CD4-positive, alpha-beta T cell treated with Interferon alpha-2 for 1 hour (primary cell): Measurements from ENCODE around the gene UGT1A10.
"Not testable (repeated sequence)": the region's sequence is repeated elsewhere in the genome, so short reads cannot be mapped to it uniquely, and the experiment has no call there.

Source experiments
- DNase-seq, 2 donors: peaks; one replicate each; pipeline ENCODE4 v3.0.0-alpha.2; 2020 to 2022

UGT1A10 gene

DNA sequence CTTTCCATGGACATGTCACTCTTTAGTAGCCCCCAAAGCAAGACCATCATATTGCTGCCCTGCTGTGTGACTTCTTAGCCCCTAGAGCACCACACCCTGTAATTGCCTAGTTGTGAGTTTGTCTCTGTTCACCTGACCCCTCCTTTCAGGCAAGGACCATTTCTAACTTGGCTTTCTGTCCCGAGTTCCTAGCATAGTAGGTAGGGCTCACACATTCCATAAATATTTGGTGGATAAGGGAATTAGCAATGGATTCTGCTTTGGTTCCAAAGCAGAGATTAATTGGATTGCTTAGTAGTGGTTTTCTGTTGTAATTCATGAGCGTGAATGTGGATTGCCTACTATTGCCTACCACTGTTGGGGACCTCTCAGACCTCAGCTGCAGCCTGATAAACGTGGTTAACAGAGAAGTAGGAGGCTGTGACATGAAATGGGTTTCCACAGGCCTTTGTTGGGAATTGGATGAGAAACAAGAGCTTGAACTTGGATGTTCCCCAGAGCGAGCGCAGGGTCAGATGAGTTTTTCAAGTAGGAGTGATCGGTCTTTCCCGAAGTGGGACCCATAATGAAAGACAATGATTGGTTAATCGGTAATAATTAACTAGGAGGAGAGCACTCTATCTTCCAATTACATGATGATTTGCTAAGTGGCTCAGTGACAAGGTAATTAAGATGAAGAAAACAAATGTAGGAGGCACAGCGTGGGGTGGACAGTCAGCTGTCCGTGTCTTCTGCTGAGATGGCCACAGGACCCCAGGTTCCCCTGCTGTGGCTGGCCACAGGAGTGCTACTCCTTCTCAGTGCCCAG, 110.4 kb downstream of the UGT1A10 start:
- no peak for DNase-seq

DNA sequence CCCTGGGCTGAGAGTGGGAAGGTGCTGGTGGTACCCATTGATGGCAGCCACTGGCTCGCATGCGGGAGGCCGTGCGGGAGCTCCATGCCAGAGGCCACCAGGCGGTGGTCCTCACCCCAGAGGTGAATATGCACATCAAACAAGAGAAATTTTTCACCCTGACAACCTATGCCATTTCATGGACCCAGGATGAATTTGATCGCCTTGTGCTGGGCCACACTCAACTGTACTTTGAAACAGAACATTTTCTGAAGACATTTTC, 111.0 kb downstream of the UGT1A10 start:
- DNase-seq = no peak

DNA sequence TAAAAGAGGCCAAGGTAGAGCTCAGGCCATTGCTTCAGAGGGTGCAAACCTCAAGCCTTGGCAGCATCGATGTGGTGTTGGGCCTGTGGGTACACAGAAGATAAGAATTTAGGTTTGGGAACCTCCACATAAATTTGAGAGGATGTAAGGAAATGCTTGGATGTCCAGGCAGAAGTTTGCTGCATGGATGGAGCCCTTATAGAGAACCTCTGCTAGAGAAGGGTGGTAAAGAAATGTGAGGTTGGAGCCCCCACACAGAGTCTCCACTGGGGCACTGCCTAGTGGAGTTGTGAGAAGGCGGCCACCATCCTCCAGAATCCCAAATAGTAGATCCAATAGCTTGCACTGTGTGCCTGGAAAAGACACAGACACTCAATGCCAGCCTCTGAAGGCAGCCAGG, 114.4 kb downstream of the UGT1A10 start:
- not testable (repeated sequence) for DNase-seq

DNA sequence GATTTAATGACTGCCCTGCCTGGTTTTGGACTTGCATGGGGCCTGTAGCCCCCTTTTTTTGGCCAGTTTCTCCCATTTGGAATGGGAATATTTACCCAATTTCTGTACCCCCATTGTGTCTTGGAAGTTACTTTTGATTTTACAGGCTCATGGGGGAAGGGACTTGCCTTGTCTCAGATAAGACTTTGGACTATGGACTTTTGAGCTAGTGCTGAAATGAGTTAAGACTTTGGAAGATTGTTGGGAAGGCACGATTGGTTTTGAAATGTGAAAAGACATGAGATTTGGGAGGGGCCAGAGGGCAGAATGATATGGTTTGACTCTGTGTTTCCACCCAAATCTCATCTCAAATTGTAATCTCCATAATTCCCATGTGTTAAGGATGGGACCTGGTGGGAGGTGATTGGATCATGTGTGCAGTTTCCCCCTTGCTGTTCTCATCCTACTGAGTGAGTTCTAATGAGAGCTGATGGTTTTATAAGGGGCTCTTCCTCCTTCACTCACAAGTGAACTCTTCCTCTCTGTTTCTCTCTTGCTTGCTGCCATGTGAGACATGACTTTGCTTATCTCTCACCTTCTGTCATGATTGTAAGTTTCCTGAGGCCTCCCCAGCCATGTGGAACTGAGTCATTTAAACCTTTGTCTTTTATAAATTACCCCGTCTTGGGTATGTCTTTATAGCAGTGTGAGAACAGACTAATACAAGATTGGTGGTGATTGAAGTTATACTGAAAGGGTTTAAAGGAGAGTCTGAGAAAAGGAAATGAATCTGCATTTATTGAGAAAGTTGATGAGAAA, 115.2 kb downstream of the UGT1A10 start:
- DNase-seq = not testable (repeated sequence)

DNA sequence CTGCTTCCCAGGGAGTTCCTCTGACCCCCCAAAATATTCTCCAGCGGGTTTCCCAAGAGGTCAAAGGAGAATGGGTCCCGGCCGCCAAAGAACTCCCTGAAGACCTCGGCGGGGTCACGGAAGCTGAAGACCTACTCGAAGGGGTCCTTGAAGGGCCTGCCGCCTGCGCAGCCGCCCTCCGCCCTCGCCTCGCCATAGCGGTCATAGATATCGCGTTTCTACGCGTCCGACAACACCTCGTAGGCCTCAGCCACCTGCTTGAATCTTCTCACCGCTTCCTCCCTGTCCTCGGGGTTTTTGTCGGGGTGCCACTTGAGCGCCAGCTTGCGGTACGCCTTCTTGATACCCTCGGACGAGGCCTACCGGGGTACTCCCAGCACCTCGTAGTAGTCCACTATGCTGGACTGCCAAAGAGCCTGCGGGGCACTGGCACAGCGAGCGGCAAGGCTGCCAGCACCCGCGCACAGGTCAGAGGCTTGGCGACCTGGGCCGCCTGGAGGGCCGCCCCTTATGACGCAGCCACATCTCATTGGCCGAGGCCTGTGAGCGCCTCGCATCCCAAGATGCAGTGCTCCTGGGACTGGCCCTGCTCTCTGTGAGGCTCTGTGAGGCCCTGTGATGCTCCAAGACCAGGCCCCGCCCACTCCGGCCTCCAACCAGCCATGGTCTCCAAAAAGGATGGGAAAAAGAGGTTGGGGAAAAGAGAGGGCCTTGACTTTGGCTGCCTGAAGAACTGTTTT, 118.8 kb downstream of the UGT1A10 start:
- DNase-seq = no peak

DNA sequence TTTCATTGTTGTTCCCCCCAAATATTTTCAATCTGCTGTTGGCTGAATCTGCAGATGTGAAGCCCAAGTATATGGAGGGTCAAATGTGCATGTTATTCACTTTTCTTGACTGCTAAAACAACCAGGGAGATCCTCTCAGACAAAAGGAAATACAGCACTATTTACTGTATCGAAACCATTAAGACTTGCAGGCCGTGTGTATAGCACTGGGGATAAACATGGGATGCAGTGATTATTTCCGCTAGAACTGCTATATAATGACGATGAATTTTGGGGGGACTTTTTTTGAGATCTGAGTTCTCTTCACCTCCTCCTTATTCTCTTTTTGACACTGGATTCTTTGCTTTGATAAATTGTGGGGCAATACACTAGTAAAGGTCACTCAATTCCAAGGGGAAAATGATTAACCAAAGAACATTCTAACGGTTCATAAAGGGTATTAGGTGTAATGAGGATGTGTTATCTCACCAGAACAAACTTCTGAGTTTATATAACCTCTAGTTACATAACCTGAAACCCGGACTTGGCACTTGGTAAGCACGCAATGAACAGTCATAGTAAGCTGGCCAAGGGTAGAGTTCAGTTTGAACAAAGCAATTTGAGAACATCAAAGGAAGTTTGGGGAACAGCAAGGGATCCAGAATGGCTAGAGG, 120.3 kb downstream of the UGT1A10 start:
- no peak for DNase-seq

DNA sequence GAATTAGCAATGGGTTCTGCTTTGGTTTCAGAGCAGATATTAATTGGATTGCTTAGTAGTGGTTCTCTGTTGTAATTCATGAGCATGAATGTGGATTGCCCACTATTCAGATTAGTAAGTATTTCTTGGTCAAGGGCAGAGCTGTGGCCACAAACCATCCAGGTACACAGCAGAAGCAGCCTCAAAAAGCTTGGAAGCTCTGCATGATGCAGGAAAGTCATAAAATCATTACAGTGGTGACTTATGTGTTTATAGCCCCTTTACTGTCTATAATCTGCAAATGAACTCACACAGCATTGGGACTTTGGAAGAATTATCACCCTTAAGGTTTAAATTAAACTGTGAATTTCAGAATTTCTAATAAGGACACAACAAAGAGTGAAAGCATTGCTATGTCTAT, 121.9 kb downstream of the UGT1A10 start:
- DNase-seq = no peak

DNA sequence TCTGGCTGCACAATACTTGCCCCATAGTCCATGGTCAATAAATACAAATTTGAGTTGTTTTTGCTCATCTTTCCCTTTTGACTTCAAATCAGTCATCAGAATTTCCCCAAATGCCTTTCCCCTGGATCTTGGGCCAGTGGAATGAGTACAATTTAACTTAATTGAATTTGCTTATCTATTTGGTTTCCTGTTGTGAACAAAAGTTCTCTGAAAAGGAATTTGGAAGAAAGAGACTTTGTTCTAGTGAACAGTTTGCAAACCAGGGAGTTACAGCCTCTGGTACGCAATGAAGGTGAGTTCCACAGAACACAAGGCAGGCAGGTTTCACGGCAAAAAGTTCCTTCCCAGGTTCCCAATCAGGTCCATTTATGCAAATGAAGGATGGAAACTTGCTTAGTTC, 122.6 kb downstream of the UGT1A10 start:
- DNase-seq = no peak

DNA sequence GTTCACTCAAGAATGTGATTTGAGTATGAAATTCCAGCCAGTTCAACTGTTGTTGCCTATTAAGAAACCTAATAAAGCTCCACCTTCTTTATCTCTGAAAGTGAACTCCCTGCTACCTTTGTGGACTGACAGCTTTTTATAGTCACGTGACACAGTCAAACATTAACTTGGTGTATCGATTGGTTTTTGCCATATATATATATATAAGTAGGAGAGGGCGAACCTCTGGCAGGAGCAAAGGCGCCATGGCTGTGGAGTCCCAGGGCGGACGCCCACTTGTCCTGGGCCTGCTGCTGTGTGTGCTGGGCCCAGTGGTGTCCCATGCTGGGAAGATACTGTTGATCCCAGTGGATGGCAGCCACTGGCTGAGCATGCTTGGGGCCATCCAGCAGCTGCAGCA, 123.8 kb downstream of the UGT1A10 start, which contains the start of gene UGT1A1:
UGT1A1 (plus strand) TSS at position 228 of the 400 bp plus-strand sequence; CDS start at position 246, 18 bp downstream.
- no peak for DNase-seq

DNA sequence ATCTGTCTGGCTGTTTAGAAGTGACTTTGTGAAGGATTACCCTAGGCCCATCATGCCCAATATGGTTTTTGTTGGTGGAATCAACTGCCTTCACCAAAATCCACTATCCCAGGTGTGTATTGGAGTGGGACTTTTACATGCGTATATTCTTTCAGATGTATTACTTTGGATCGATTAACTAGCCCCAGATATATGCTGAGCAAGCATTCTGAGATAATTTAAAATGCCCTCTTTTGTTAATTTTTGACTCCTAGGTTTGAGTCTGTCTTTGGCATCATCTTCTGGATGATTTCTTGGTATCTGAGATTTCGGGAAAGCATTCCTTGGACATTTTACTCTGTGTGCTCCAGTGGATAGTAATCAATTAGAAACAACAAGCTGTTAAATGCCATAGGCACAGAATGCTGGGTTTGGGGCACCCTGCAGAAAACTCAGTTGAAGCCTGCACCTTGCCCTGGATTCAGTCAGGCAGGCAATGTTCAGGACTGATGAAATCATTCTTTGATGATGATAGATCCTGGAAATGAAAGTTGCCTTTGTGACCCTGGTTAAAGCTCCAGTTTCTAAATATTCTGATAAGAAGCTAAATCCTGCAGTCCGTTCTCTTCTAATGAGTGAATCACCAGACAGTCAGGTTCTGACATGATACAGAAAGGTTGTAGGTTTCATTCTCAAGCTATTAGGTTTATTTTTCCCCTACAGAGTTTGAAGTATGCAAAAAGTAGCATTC, 125.0 kb downstream of the UGT1A10 start:
- no peak for DNase-seq

DNA sequence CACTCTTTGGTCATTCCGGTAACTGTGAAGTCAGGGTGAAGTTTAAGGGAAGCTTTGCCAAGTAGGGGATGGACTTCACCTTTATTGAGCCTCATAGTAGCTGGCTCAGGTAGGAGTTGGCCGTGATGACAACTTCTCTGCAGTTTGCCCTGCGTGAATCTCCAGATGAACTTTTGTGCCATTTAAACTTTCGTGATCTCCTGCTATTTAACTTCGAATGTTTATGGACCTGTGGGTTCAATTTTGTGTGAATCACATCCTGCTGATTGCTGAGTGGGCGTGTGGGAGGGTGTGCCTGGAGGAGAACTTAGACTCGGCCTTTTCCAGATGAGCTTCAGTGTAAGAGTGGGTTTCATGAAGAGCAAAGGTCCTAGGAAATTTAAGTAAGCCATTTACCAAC, 128.0 kb downstream of the UGT1A10 start:
- no peak for DNase-seq

DNA sequence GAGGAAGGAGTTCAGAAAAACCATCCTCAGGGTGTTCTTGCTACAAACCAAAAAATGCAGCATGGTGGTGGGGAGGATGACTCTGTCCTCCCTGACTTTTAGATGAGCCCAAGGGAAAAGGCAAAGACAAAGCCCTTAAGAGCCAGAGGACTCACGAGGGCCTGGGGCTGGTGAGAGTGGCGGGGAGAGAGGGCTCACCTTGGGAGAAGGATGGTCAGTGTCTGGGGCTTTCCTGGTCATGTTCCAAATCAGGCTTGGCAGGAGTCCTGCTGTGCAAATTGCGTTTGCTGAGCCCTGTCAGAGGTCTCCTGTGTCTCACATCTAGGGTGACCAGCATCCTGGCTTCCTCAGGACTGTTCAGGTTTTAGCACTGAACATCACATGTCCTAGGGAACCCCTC, 128.5 kb downstream of the UGT1A10 start:
- no peak for DNase-seq

DNA sequence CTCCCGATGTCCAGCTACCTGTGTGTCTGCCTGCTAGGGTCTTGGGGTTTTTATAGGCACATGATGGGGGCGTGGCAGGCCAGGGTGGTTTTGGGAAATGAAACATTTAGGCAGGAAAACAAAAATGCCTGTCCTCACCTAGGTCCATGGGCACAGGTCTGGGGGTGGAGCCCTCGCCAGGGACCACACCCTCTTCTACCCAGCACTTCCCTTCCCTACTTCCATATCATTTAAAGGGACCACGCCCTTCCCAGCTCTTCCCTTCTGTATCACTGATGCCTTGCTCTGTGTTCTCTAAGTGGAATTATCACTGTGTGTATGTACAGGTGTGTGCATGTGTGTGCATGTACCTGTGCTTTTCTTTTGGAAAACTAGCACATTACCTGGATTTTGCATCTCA, 130.2 kb downstream of the UGT1A10 start:
- DNase-seq = no peak

DNA sequence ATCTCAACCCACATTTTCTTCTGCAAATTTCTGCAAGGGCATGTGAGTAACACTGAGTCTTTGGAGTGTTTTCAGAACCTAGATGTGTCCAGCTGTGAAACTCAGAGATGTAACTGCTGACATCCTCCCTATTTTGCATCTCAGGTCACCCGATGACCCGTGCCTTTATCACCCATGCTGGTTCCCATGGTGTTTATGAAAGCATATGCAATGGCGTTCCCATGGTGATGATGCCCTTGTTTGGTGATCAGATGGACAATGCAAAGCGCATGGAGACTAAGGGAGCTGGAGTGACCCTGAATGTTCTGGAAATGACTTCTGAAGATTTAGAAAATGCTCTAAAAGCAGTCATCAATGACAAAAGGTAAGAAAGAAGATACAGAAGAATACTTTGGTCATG, 131.8 kb downstream of the UGT1A10 start:
- DNase-seq = no peak

DNA sequence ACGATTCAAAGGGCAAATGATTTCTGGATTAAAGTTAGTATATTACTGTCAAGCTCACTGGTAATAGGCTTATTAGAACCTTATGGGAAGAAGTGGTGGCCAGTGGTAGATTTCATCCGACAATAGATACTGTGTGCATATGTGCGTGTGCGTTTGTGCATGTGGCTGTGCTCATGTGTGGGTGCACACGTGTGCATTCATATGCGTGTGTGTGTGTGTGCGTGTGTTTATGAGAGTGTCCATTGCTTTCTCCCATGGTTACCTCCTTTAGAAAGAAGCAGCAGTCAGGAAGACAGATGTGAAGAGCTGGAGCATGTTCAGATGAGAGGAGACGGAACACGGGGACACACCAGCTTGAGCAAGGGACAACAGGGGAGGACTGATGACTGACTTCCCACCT, 133.0 kb downstream of the UGT1A10 start:
- DNase-seq = no peak

DNA sequence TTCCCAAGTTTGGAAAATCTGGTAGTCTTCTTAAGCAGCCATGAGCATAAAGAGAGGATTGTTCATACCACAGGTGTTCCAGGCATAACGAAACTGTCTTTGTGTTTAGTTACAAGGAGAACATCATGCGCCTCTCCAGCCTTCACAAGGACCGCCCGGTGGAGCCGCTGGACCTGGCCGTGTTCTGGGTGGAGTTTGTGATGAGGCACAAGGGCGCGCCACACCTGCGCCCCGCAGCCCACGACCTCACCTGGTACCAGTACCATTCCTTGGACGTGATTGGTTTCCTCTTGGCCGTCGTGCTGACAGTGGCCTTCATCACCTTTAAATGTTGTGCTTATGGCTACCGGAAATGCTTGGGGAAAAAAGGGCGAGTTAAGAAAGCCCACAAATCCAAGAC, 135.9 kb downstream of the UGT1A10 start:
- DNase-seq = no peak

DNA sequence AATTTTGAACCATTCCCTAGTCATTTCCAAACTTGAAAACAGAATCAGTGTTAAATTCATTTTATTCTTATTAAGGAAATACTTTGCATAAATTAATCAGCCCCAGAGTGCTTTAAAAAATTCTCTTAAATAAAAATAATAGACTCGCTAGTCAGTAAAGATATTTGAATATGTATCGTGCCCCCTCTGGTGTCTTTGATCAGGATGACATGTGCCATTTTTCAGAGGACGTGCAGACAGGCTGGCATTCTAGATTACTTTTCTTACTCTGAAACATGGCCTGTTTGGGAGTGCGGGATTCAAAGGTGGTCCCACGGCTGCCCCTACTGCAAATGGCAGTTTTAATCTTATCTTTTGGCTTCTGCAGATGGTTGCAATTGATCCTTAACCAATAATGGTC, 136.3 kb downstream of the UGT1A10 start:
- no peak for DNase-seq

DNA sequence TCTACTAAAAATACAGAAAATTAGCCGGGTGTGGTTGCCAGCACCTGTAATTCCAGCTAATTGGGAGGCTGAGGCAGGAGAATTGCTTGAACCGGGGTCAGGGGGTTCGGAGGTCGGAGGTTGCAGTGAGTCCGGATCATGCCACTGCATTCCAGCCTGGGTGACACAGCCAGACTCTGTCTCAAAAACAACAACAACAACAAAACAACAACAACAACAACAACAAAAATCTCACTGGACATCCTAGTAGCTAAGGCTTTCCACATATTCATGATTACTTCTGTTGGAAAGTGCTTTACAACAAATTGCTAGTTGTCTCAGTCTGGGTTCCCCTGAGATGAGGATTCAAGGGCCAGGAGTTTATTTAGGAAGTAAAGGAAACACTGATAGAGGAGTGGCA, 137.6 kb downstream of the UGT1A10 start:
- DNase-seq = no peak

DNA sequence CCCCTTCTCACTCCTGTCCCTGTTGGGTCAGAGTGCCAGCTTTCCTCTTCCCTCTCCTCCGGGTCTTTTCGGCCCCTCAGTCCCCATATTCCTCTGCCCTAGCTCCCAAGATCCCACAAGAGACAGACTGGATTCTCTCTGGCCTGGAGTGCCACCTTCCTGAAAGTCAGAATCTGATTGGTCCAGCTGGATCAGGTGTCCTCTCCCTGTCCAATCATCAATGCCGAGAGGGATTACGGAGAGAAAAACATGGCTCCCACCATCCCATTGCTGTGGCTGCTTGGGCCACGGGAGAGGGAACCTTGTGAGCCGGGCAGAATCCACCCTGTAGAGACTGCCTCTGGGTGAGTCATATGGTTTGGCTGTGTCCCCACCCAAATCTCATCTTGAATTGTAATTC, 139.2 kb downstream of the UGT1A10 start:
- DNase-seq = no peak

DNA sequence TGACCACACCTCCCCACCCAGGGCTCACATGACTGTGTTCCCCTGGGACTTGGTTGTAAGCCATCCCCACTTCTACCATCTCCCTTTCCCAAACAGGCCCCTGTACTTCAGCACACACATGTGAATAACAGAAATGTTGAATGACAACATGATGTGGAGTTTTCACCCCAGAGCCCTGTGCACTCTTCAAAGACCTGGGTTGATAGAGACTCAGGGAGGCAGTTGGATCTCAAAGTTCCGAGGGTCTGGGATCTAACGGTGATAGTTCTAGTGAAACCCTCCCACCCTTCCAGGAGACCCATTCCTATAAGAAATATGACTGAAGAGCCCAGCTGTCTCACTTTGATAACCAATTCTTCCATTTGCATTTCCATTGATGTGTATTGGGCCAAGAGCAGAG, 141.8 kb downstream of the UGT1A10 start, which contains the start of gene MROH2A:
MROH2A (plus strand) TSS at position 301 of the 400 bp plus-strand sequence. CDS start 1,029 bp downstream, outside the sequence.
- no peak for DNase-seq

DNA sequence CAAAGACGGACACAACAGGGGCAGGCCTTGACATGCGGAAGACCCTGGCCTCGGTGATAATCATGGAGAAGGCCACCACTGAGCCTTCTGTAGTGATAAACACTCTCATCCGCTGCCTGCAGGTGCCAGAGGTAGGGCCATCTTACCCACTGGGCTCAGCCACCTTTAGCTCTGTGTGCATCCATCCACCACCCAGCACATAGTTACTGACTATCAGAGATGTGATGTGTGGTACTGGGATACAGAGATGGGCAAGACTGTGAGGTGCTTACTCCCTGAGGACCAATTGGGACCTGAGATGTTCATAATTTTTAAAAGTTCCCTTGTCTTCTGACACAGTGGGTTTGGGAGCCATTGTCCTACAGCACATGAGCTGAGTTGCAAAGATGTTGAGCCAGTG, 143.5 kb downstream of the UGT1A10 start:
- no peak for DNase-seq

DNA sequence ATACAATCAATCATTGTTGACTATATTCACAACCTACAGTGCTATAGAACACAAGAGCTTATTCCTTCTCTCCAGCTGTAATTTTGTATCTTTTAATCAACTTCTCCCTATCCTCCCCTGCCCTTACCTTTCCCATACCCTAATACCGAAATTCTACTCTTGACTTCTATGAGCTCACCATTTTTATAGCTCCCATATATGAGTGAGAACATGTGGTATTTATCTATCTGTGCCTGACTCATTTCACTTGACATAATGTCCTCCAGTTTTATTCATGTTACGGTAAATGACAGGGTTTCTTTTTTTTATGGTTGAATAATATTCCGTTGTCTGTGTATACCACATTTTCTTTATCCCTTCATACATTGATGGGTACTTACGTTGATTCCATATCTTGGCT, 144.5 kb downstream of the UGT1A10 start:
- DNase-seq = no peak
